Right lobe of liver (tissue), 6 donors: ENCODE data around the gene KCNK16. TPM values are rescaled to one million over a fixed set of nuclear protein-coding genes. Genes with fewer than 3 reads are reported as not detected.
"Not testable (repeated sequence)": the region's sequence is repeated elsewhere in the genome, so short reads cannot be mapped to it uniquely, and the experiment has no call there.

Experiments
- ATAC-seq, 4 donors: fragments of 200-7000 bp; cut with Tn5 transposase; one replicate each; pipeline ENCODE4 v1.9.1; 2020; ENCODE audit warnings: mild to moderate bottlenecking in 4 of 4, moderate library complexity in 4 of 4
- DNase-seq, 3 donors: peaks; one replicate each; pipeline ENCODE4 v3.0.0-alpha.2; 2020
- H3K27ac ChIP-seq, 3 donors: fragments of 200-600 bp; one replicate each; pipeline ENCODE4 v1.8.0; 2022
- H3K27me3 ChIP-seq, 2 donors: fragments of 200-600 bp; one replicate each; pipeline ENCODE4 v1.8.0; 2022
- H3K36me3 ChIP-seq, 4 donors: fragments of 200-600 bp; sonication (generic) in 1 of 4; one replicate each; pipeline versions ENCODE4 v1.5.1 to v1.8.0; 2017 to 2022; ENCODE audit warnings: control low read depth in 1 of 4
- H3K4me1 ChIP-seq, 4 donors: fragments of 200-600 bp; sonication (generic) in 1 of 4; one replicate each; pipeline versions ENCODE4 v1.5.1 to v1.8.0; 2017 to 2022; ENCODE audit warnings: control low read depth in 1 of 4
- H3K4me3 ChIP-seq, 3 donors: fragments of 200-600 bp; one replicate each; pipeline ENCODE4 v1.8.0; 2022
- H3K9me3 ChIP-seq, 4 donors: fragments of 200-600 bp; sonication (generic) in 1 of 4; one replicate each; pipeline versions ENCODE4 v1.5.1 to v1.8.0; 2017 to 2022; ENCODE audit warnings: control low read depth in 1 of 4
- CTCF ChIP-seq, 4 donors: fragments of 200-600 bp in 3 of 4; fragments of 450-650 bp in 1 of 4; IDR thresholded peaks; one replicate each; pipeline versions ENCODE4 v1.5.1 to v1.8.0; 2016 to 2022; ENCODE audit warnings: antibody characterized with exemption in 4 of 4, mild to moderate bottlenecking in 2 of 4
- POLR2A ChIP-seq: fragments of 450-650 bp; IDR thresholded peaks from one replicate; pipeline ENCODE4 v1.6.1; 2017; ENCODE audit warnings: antibody characterized with exemption, mild to moderate bottlenecking
- WGBS: methylation state at CpG from one replicate; pipeline ENCODE4 v1.1.6; 2018; ENCODE audit warnings: low coverage, low lambda C conversion rate; ENCODE audit not compliant: insufficient coverage; ENCODE audit errors: missing lambda C conversion rate; 5-methylcytosine and 5-hydroxymethylcytosine counted together
- intact Hi-C, 2 donors: fragments of 100-400 bp; cut with DNase I; formaldehyde crosslinking; loops; one replicate each; pipeline versions ENCODE4 v1.11.2 to v1.14.1; 2022
- total RNA-seq, 6 experiments: library from RNA; depleted of rRNA in 2 of 6; stranded (reverse); fragments of >200 nt in 2 of 6; fragmentation: NEBNext Ultra II Directional in 3 of 6; extraction: Animal tissue kit (Norgen Biotek cat#: 25700) in 3 of 6; gene quantifications; one replicate each; pipeline versions ENCODE4 v1.1.0 to v1.2.4, GENCODE V29; 2016 to 2023
- donor health status: DM: no; HTN: yes; CAD: no.
- donor health status: DM: no; HTN: no; CAD: no.
- donor health status: DM: no; HTN: no; CAD: no.
- donor health status: DM: no; HTN: yes; CAD: no.
- donor health status: DM: no; HTN: yes; CAD: no.

The KCNK16 gene
- total RNA-seq, 6 experiments from 2014 or later = not detected

GRCh38 chr6:39287601-39288000 is 34.9 kb downstream of the KCNK16 start:
- intact Hi-C loops = no loop called here
- no peak for ATAC-seq

DNA sequence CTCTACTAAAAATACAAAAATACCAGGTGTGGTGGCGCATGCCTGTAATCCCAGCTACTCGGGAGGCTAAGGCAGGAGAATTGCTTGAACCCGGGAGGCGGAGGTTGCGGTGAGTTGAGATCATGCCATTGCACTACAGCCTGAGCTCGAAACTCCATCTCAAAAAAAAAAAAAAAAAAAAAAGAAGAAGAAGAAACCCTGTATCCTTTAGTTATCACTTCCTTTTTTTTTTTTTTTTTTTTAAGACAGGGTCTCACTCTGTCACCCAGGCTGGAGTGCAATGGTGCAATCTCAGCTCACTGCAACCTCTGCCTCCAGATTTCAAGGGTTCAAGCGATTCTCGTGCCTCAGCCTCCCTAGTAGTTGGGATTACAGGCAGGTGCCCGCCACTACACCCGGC is 35.9 kb downstream of the KCNK16 start:
- WGBS = 82% methylated on average over 9 of the region's 10 CpGs
- intact Hi-C loops = not testable (repeated sequence)

More at GRCh38 chr6:39287601-39288000, 34.9 kb downstream of the KCNK16 start:
- WGBS = 89% methylated on average over 3 of the region's 3 CpGs
- TF ChIP-seq POLR2A (no peak), CTCF (IDR thresholded peaks at IDR 0.05) (no peak)
- Histone ChIP-seq H3K4me3 (no peak overlapping the region), H3K27me3 (no peaks in the 10 kb centered on the region), H3K27ac (no peak overlapping the region), H3K36me3 (no peaks in the 10 kb centered on the region), H3K9me3 (no peaks in the 10 kb centered on the region), H3K4me1 (peaks cover 0 to 7% (median 0%) of the 10 kb centered on the region in 4 donors)
- DNase-seq = no peak

GRCh38 chr6:39282774-39283173 is 39.7 kb downstream of the KCNK16 start:
- Histone ChIP-seq H3K4me1 (peaks cover 0 to 46% (median 19%) of the 10 kb centered on the region in 4 donors), H3K36me3 (no peaks in the 10 kb centered on the region), H3K9me3 (no peaks in the 10 kb centered on the region), H3K27ac (no peak overlapping the region), H3K4me3 (no peak overlapping the region), H3K27me3 (no peaks in the 10 kb centered on the region)
- DNase-seq (no peak), ATAC-seq (no peak)
- WGBS = 71% methylated on average over 2 of the region's 2 CpGs
- TF ChIP-seq CTCF (IDR thresholded peaks at IDR 0.05) (no peak), POLR2A (no peak)
- intact Hi-C loops = no loop called here

More for the DNA sequence above, 35.9 kb downstream of the KCNK16 start:
- not testable (repeated sequence) for H3K9me3 ChIP-seq, ATAC-seq, H3K36me3 ChIP-seq, DNase-seq, H3K27me3 ChIP-seq, H3K27ac ChIP-seq, H3K4me3 ChIP-seq
- H3K4me1 ChIP-seq = peaks cover 0 to 17% (median 5%) of the 10 kb centered on the region in 4 donors

GRCh38 chr6:39281312-39281980 is 41.1 kb downstream of the KCNK16 start:
- H3K27me3 ChIP-seq = no peaks in the 10 kb centered on the region
- H3K27ac ChIP-seq = peak overlapping the region; percentile 44 to 83 (median 78)
- peak; percentile 75 to 82 (median 78) for ATAC-seq
- peaks cover 0 to 46% (median 19%) of the 10 kb centered on the region in 4 donors for H3K4me1 ChIP-seq
- H3K9me3 ChIP-seq = no peaks in the 10 kb centered on the region
- TF ChIP-seq CTCF (IDR thresholded peaks at IDR 0.05) (no peak), POLR2A (peak; percentile 55)
- no peaks in the 10 kb centered on the region for H3K36me3 ChIP-seq
- intact Hi-C loops = no loop called here
- WGBS = 20% methylated on average over 8 of the region's 11 CpGs
- peak; percentile 82 to 97 (median 94) for DNase-seq
- no peak overlapping the region for H3K4me3 ChIP-seq

DNA sequence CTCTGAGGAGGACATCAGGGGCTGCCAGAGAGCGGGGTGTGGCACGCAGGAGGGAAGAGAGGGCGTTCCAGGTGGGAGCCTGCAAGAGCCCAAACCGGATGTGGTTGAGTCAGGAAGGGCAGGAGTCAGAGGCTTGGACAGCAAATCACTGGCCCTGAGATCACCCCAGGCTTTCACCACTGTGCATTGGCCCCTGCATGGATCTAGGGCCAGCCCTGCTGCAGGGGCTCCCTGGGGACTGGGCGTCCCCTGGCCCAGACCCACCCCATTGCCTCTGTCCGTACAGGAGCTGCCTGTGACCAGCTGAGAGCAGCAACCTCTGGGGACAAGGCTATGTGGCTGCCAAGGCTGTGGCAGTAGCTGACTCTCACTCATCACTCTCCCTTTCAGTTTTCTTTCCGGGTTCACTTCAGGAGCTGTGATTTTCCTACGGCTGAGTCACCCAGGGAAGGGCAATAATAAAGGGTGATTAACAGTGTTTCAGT is 42.2 kb downstream of the KCNK16 start:
- ATAC-seq = peak; percentile 50 to 71 (median 58)
- Histone ChIP-seq H3K27ac (peak overlapping the region; percentile 44 to 83 (median 78)), H3K4me1 (peaks cover 0 to 46% (median 19%) of the 10 kb centered on the region in 4 donors), H3K4me3 (no peak overlapping the region), H3K9me3 (no peaks in the 10 kb centered on the region), H3K27me3 (no peaks in the 10 kb centered on the region), H3K36me3 (no peaks in the 10 kb centered on the region)
- 0% methylated on average over 3 of the region's 8 CpGs for WGBS
- TF ChIP-seq CTCF (IDR thresholded peaks at IDR 0.05) (no peak), POLR2A (peak; percentile 52)
- intact Hi-C loops = no loop called here
- peak; percentile 60 to 90 (median 71) for DNase-seq
